Glomerular visceral epithelial cell (primary cell): Measurements from ENCODE around the gene SRP68.
"Not testable (repeated sequence)": the region's sequence is repeated elsewhere in the genome, so short reads cannot be mapped to it uniquely, and the experiment has no call there.

Experiments
- DNase-seq: peaks from one replicate; pipeline ENCODE4 v3.0.0-alpha.2; 2016; ENCODE audit errors: extremely low spot score

Gene SRP68

GRCh38 chr17:76076765-76077583 is 4.7 kb upstream of the SRP68 start:
- no peak for DNase-seq

GRCh38 chr17:76076146-76076764 is 3.9 kb upstream of the SRP68 start:
- DNase-seq = no peak

- DNase-seq = no peak
These were observed 3.2 kb upstream of the SRP68 start for GRCh38 chr17:76075364-76076145.

- DNase-seq = no peak
These were observed 2.4 kb upstream of the SRP68 start, which contains the start of gene GALR2 for GRCh38 chr17:76074390-76075363. TSS of gene GALR2 (plus strand) at chr17:76074781. CDS start at chr17:76074884, 103 bp downstream.

- DNase-seq = no peak
These were observed 678 bp downstream of the SRP68 start for GRCh38 chr17:76071531-76072147.

GRCh38 chr17:76065775-76066174 is 6.5 kb downstream of the SRP68 start:
- DNase-seq = no peak

- DNase-seq = no peak
These were observed 8.3 kb downstream of the SRP68 start for GRCh38 chr17:76063875-76064546.

GRCh38 chr17:76058264-76058663 is 14.1 kb downstream of the SRP68 start:
- not testable (repeated sequence) for DNase-seq

GRCh38 chr17:76056882-76057281 is 15.4 kb downstream of the SRP68 start:
- DNase-seq = no peak

GRCh38 chr17:76054112-76054476 is 18.2 kb downstream of the SRP68 start:
- peak; percentile 47 for DNase-seq

- peak; percentile 60 for DNase-seq
These were observed 18.8 kb downstream of the SRP68 start for GRCh38 chr17:76053246-76054111.

- DNase-seq = peak; percentile 54
These were observed 20.8 kb downstream of the SRP68 start for GRCh38 chr17:76051561-76051960.

- DNase-seq = peak; percentile 92
These were observed 21.5 kb downstream of the SRP68 start for GRCh38 chr17:76050538-76051467.

GRCh38 chr17:76049836-76050537 is 22.3 kb downstream of the SRP68 start:
- no peak for DNase-seq

- peak; percentile 28 for DNase-seq
These were observed 23.1 kb downstream of the SRP68 start for GRCh38 chr17:76049239-76049638.

GRCh38 chr17:76048711-76049110 is 23.6 kb downstream of the SRP68 start:
- peak; percentile 91 for DNase-seq

- DNase-seq = peak; percentile 32
These were observed 24.2 kb downstream of the SRP68 start for GRCh38 chr17:76048025-76048605.
